Activated CD8-positive, alpha-beta memory T cell treated with anti-CD3 and anti-CD28 coated beads for 4 hours (primary cell): Measurements from ENCODE around the gene CHAC1.

Source experiments
- DNase-seq, 2 donors: peaks; one replicate each; pipeline ENCODE4 v3.0.0-alpha.2; 2020; ENCODE audit warnings: low read depth in 2 of 2

CHAC1 gene, protein sequence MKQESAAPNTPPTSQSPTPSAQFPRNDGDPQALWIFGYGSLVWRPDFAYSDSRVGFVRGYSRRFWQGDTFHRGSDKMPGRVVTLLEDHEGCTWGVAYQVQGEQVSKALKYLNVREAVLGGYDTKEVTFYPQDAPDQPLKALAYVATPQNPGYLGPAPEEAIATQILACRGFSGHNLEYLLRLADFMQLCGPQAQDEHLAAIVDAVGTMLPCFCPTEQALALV

DNA sequence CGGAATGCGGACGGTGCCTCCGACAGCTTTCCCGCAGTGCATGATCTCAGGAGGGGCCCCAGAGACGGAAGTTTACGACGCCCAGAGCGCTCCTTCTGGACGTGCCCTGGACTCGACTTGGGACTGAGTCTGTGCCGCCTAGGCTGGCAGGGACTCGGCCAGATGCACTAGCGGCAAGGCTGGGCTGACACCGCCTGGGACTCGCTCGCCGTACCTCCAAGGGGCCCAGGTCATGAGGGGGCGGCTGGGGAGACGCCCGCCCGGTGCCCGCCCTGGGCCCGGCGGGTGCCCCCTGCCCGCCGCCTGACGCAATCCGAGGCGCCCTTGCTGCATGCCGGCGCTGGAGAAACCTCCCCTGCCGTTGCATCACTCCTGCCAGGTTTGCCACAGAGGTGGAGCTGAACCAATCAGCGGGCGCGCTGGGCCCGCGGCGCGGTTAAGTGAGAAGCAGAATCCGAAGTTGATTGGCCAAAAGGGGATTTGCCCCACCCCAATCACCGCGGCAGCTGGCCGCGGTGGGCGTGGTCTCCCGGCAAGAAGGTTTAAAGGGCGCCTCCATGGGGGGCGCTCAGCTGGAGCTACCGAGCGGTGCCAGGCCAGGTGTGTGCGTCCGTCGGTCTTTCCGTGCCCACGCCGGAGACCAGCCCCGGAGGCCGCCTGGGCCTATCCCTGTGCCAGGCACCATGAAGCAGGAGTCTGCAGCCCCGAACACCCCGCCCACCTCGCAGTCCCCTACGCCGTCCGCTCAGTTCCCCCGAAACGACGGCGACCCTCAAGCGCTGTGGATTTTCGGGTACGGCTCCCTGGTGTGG lies at the start of gene CHAC1:
Gene CHAC1, plus strand, starts transcription at position 571 of the 812 bp plus-strand sequence. Its CDS starts 113 bp downstream, at position 684.
- peak; percentile 91 to 92 for DNase-seq

- DNase-seq: no peak
These were observed 48.6 kb upstream of the CHAC1 start for GRCh38 chr15:40904552-40905201.

- DNase-seq: peak; percentile 56 to 58
These were observed 46.9 kb upstream of the CHAC1 start for GRCh38 chr15:40906091-40906990.

DNA sequence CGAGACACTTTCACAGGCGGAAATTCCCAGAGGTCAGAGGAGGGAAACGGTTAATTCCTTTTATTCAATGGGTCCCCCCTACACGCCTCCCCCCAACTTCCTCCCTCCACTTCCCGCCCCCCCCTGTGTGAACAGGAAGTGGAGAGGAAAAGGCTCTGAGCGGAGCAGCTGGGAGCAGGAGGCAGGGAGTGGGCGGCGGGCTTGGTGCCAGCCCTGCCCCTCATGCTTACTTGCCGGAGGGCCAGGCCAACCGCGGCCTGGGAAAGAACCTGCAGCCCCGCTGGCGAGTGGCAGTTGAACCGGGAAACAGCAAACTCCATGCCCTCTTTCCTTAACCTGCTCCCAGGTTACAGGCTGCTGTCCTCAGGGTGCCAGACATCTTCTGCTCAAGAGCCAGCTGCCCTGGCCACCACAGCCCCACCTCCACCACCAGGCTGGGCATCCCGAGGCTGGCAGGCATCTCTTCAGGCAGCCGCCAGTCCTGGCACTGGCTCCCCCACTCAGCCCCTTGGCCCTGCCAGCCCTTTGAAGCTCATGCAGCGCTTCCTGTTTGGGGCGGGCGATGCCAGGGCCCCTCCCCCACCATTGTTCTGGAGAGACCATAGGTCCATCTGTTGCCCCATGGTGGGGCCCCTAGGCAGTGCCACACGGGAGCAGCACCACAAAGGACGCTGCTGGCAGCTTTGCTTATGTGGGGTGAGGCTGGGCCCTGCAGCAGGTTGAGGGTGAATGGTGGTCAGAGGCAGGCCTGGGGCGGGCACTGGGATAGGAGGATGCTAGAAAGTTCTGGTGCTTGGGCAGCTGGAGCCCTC lies 46.1 kb upstream of the CHAC1 start:
- no peak for DNase-seq

GRCh38 chr15:40908095-40908494 lies 45.2 kb upstream of the CHAC1 start:
- DNase-seq: no peak

DNA sequence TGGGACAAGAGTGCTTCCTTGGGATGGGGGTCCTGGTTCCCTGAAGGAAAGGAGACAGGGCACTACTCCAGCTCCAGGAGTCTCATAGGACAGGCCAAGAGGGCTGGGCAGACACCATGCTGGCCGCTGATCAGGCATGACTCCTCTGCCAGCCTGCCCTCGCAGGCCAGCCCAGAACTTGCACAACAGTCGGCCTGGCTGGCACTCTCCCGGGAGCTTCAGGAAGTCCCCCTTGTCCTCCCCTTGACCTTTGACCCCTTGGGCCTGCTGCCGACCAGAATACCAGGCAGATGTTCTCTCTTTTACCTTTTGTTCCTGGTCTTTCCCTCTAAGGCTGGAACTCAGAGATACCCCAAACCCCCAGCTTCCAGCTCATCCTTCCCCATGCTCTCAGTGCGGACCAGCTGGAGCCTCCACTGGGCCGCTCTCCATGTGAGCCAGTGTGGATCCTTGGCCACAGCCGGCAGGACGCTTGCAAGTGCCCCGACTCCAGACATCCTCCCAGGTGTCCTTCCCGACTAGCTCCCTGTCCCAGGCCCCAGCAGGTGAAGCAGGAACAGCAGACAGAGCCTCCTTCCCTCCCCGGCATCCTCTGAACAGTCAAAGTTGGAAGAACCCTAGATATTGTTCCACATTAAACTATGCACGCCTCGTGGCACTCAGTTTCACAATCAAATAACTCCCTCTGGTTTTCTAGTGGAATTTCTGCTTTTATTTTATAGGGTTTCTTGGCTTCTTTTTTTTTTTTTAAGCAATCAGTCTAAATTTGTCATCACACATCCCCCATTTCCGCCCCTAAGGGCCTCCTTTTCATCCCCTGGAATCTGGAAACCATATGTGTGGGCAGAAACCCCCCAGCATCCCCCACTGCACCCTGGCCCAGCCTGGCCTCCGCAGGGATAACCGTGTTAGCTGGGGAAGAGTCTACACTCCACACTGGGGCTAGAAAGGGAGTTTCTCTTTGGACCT lies 43.3 kb upstream of the CHAC1 start:
- no peak for DNase-seq

DNA sequence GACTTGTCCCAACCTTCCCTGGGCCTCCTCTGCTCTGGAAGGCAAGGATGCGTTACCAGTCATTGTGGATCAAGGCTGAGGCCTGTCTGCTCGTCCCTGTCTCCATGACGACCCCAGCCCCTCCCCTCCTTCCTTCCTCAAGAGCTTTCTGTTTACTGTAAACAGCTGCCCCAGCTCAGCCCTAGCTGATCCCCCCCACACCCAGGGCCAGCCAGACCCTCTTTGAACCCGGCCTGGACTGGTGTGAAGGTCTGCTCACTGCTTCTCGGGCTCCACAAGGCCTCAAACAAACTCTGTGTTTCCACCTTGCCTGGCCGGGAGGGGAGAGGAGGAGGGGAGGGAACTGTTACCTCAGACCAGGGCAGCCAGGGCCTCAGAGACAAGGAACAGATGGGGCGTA lies 42.1 kb upstream of the CHAC1 start:
- DNase-seq: no peak

GRCh38 chr15:40911693-40912092 lies 41.6 kb upstream of the CHAC1 start:
- no peak for DNase-seq

GRCh38 chr15:40912478-40912877 lies 40.8 kb upstream of the CHAC1 start:
- DNase-seq: no peak

- no peak for DNase-seq
These were observed 39.3 kb upstream of the CHAC1 start for GRCh38 chr15:40914013-40914412.

- no peak for DNase-seq
These were observed 38.8 kb upstream of the CHAC1 start for GRCh38 chr15:40914486-40914885.

DNA sequence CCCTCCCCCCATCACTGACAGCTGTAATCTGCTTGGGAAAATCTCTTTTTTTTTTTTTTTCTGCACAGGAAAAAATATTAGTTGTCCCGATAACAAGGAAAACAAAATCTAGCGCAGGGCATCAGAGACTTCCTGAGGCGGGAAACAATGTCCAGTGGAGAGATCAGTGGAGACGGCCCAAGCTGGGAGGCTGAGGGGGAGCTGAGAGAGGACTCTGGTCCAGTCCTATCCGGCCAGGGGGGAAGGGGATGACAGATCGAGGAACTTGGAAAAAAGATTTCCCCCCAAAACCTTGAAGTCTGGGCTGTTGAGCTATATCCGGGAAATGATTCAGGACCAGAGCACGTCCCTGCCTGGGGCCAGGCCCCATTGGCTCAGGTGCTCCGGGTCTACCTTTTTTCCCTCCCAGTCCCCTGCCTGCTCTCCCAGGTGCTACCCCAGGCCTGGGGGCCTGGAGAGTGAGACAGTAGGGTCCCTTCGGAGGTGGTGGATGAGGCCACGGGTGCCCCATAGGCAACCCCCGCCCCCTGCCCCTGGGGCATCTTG lies 38.1 kb upstream of the CHAC1 start:
- DNase-seq: no peak

- no peak for DNase-seq
These were observed 37.6 kb upstream of the CHAC1 start for GRCh38 chr15:40915679-40916078.

DNA sequence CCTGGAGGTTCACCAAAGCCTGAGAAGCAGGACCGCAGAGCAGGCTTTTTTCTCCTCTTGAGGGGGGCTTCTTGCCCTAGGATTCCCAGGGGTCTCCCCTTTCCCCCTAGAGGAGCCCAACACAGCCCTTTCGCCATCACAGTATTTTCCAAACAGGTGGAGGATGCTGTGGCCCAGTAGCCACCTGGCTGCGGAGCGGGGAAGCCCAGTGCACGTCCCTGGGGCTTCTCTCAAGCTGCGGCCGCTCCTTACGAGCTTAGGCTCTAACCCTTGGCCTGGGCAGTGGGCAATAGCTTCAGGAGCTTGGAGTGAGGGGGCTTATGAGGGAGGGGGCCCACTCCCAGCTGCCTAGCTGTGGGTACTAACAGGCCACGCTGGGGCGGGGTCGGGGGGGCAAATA lies 35.7 kb upstream of the CHAC1 start:
- no peak for DNase-seq

DNA sequence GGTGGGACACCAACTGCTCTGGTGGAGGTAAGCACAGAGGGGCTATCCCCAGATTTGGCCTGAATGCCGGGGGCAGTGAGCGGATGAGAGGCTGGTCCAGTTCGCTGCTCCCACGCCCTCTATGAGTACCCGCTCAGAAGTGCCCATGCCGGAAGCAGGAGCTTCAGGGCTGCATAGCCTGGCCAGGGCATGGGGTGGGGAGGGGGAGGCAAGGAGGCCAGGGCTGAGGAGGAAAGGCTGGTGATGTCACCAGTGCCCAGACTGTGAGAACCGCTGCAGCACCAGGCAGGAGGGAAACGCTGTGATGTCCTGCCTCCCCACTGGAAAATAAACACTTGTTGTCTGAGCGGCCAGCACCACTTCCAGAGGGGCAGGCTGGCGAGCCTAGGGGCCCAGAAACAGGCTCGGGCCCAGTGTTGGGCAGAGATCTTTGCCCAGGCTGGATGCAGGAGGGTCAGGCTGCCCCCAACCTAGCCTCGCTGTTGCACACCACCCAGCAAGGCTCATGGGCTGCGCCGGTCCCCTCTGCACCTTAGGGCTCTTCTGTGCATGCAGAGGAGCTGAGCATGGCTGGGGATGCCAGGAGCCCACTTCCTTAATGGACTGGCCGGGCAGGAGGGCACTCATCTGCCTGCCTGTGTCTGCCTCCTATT lies 35.0 kb upstream of the CHAC1 start:
- no peak for DNase-seq

DNA sequence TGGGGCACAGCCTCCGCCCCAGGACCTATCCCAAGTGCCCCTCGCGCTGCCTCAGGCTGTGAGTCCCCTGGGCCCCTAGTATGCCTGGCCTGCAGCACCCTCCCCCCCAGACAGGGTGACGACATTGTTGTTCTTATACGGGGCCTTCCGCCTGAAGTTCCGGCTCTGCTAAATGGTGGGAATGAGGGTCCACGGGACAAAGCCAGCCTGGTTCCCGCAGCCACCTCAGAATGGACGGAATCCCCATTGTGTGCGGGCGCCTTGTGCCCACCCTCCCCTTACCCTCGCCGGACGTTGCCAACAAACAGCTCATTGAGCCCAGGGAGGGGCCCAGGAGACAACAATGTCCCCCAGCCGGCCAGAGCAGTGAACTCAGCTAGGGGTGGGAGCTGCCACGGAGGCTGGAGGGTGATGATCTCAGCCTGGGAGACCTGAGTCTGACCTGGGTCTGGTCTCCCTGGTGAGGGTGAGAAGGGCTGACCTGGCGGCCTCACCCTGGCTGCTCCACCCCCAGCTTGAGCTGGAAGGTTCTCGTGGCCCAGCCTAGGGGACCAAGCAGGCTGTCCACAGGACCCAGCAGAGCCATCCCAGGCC lies 34.4 kb upstream of the CHAC1 start:
- DNase-seq: no peak

DNA sequence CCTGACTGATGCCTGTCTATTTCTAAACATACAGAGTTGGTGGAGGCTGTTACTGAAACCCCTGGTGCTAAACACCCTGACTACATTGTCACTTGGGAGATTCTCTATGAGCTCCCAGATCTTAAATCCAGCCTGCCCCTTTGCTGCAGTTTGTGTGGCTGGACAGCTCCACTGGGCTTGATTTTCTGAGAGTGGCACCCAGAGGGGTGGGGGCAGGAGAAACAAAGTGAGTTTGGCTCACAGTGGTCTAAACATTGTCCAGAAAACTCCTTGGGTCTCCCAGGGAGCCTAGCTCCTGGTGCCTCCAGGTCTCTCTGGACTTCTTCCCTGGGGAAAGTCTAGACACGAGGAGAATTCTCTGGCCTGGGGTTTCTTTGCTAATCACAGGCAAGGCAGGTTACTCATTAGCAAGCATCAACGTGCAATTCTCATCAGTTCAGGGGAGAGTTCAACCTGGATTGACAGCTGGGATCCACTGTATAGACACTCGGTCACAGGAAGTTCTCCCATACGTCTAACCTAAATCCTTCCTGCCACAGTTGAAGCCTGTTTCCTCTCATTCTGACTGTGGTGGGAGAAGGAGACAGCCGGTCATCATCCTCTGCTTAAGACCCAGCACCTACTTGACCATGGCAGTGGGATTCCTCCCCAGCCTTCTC lies 31.2 kb upstream of the CHAC1 start:
- no peak for DNase-seq

DNA sequence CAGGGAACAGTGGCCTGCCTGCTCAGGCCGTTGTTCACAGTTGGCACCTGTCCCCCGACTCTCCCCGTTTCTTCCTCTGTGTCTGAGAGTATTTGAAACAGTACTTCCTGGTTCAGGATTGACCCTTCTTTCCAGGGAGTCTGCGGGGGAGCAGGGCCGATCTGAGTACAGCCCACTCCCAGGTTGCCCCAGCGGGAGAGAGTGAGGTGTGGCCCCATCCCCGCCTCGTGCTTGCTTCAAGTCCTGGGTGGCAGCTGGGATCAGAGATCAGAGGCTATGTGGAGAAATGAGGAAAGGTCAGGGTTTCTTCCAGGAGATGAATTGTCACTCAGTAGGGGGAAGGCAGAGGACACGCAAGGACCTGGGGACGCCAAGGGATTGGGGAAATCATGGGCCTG lies 30.7 kb upstream of the CHAC1 start:
- DNase-seq: no peak
